MCF 10A (cell line): ENCODE measurements around the gene SCUBE2. TPM values are rescaled to one million over a fixed set of nuclear protein-coding genes. Genes with fewer than 3 reads are reported as not detected.

Source experiments
- BruUV-seq: library from RNA; stranded (reverse); fragments of 400-500 nt; replicated peaks from 2 replicates; lab custom pipeline; 2021; lab: Mats Ljungman, UMichigan
- CTCF ChIA-PET: fragments of 300-600 bp; sonication (Branson Sonifier 250); formaldehyde crosslinking; extraction: SDS; loops from one replicate; lab custom pipeline; 2021; ENCODE audit warnings: antibody characterized with exemption, inconsistent platforms; lab: Yijun Ruan, JAX
- POLR2A ChIA-PET: fragments of 300-600, 350-650 bp; sonication (Branson Sonifier 250); formaldehyde crosslinking; extraction: SDS; loops from one replicate; lab custom pipeline; 2020; ENCODE audit warnings: antibody characterized with exemption, inconsistent platforms; lab: Yijun Ruan, JAX
- DNase-seq: peaks from one replicate; pipeline ENCODE4 v3.0.0-alpha.2; 2018; ENCODE audit not compliant: unreplicated experiment
- H3K27ac Mint-ChIP-seq: one replicate; pipeline ENCODE4 v1.8.0; 2022; ENCODE audit warnings: mild to moderate bottlenecking, low read depth, mixed read lengths; ENCODE audit not compliant: unreplicated experiment
- H3K27me3 Mint-ChIP-seq: one replicate; pipeline ENCODE4 v1.8.0; 2022; ENCODE audit warnings: mixed read lengths; ENCODE audit not compliant: insufficient read depth, unreplicated experiment
- H3K36me3 Mint-ChIP-seq: one replicate; pipeline ENCODE4 v1.8.0; 2022; ENCODE audit warnings: mild to moderate bottlenecking, moderate library complexity, mixed read lengths; ENCODE audit not compliant: insufficient read depth, unreplicated experiment
- H3K4me1 Mint-ChIP-seq: one replicate; pipeline ENCODE4 v1.8.0; 2022; ENCODE audit warnings: mixed read lengths; ENCODE audit not compliant: insufficient read depth, unreplicated experiment
- H3K4me3 Mint-ChIP-seq: one replicate; pipeline ENCODE4 v1.8.0; 2022; ENCODE audit warnings: mild to moderate bottlenecking, moderate library complexity, mixed read lengths; ENCODE audit not compliant: unreplicated experiment
- H3K9me3 Mint-ChIP-seq: one replicate; pipeline ENCODE4 v1.8.0; 2022; ENCODE audit warnings: mixed read lengths; ENCODE audit not compliant: unreplicated experiment
- intact Hi-C: fragments of 100-400 bp; cut with micrococcal nuclease; formaldehyde crosslinking; loops from 2 replicates; pipeline ENCODE4 v1.14.1; 2022
- total RNA-seq: library from RNA; stranded (reverse); gene quantifications from 2 replicates; pipeline ENCODE4 v1.2.3, GENCODE V29; 2022
- TF ChIP-seq, protein P1 (sequence below): fragments of 200-600 bp; IDR thresholded peaks from one replicate; pipeline ENCODE4 v1.8.0; 2022; ENCODE audit warnings: antibody characterized with exemption, mild to moderate bottlenecking; ENCODE audit not compliant: unreplicated experiment

SCUBE2 gene
- total RNA-seq, 1 experiment from 2014 or later: 0.93 TPM

DNA sequence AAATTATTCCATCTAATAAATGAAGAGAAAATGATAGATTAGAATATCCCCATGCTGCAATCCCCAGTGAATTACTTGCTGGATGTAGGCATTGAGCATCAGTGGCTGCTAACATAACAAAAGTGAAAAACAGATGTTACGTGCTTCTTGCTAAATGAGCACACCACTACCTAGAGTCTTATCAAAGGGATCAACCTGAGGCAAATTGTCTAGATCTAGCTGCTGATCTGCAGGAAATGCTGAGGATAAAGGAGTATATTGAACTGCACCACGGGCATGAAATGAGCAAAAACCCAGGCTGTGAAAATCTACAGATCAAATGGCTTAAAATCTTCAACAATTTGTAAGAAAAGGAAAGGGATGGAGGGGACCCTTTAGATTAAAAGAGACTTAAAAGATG, 45.3 kb upstream of the SCUBE2 start:
- BruUV-seq: no TSS peak
- Mint-ChIP-seq H3K27ac (peak overlapping the region; percentile 2), H3K27me3 (no peaks in the 10 kb centered on the region), H3K36me3 (peaks cover 38% of the 10 kb centered on the region), H3K4me3 (no peak overlapping the region), H3K9me3 (no peaks in the 10 kb centered on the region), H3K4me1 (peaks cover 34% of the 10 kb centered on the region)
- intact Hi-C loops: loop anchor here (1.0 to 10.0 kb wide), 5 partner anchors 99 to 452 kb away; partner anchors contain the start of genes RPL27A, TMEM9B and TRIM66
- DNase-seq: no peak
- ChIA-PET CTCF (interaction anchor here (0.6 to 7.4 kb wide), 23 partner anchors 7 to 225 kb away, joined by 3 to 201 read pairs (median 6); partner anchors contain the start of genes NRIP3 and TMEM9B), POLR2A (interaction anchor here (0.7 to 1.4 kb wide), 2 partner anchors 8 to 65 kb away, joined by 3 to 6 read pairs; no protein-coding TSS in a partner anchor)
- TF ChIP-seq, protein P1, sequence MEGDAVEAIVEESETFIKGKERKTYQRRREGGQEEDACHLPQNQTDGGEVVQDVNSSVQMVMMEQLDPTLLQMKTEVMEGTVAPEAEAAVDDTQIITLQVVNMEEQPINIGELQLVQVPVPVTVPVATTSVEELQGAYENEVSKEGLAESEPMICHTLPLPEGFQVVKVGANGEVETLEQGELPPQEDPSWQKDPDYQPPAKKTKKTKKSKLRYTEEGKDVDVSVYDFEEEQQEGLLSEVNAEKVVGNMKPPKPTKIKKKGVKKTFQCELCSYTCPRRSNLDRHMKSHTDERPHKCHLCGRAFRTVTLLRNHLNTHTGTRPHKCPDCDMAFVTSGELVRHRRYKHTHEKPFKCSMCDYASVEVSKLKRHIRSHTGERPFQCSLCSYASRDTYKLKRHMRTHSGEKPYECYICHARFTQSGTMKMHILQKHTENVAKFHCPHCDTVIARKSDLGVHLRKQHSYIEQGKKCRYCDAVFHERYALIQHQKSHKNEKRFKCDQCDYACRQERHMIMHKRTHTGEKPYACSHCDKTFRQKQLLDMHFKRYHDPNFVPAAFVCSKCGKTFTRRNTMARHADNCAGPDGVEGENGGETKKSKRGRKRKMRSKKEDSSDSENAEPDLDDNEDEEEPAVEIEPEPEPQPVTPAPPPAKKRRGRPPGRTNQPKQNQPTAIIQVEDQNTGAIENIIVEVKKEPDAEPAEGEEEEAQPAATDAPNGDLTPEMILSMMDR: no peak

DNA sequence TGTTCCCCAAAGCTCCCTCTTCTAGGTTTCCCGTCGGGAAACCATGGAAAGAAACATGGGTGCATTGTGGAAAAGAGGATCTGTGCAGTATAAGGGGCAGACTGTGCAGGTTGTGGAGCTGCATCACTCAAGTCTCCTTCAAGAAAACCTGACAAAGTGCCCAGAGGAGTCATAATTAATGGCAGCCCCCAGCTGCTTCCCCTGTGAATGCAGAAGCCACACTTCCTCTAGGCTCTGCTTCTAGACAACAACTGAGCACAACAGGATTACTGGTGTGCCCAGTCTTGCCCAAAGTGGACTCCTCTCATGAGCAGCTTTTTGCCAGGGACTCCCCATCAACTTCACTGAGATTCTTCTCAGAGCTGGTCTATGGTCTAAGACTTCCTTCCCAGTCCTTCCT, 42.6 kb upstream of the SCUBE2 start:
- H3K36me3 Mint-ChIP-seq: peaks cover 16% of the 10 kb centered on the region
- H3K4me1 Mint-ChIP-seq: peaks cover 18% of the 10 kb centered on the region
- DNase-seq: no peak
- H3K4me3 Mint-ChIP-seq: no peak overlapping the region
- no peak overlapping the region for H3K27ac Mint-ChIP-seq
- H3K27me3 Mint-ChIP-seq: no peaks in the 10 kb centered on the region
- intact Hi-C loops: loop anchor here (10.0 kb wide), 1 partner anchor 449 kb away; the partner anchor contains the start of genes RPL27A and TRIM66
- no TSS peak for BruUV-seq
- TF ChIP-seq, protein P1: no peak
- H3K9me3 Mint-ChIP-seq: no peaks in the 10 kb centered on the region
- POLR2A ChIA-PET: interaction anchor here (0.5 to 0.7 kb wide), 2 partner anchors 21 to 415 kb away, joined by 3 read pairs; no protein-coding TSS in a partner anchor
- CTCF ChIA-PET: interaction anchor here (1.0 to 7.0 kb wide), 4 partner anchors 13 to 118 kb away, joined by 3 to 60 read pairs (median 3); no protein-coding TSS in a partner anchor

DNA sequence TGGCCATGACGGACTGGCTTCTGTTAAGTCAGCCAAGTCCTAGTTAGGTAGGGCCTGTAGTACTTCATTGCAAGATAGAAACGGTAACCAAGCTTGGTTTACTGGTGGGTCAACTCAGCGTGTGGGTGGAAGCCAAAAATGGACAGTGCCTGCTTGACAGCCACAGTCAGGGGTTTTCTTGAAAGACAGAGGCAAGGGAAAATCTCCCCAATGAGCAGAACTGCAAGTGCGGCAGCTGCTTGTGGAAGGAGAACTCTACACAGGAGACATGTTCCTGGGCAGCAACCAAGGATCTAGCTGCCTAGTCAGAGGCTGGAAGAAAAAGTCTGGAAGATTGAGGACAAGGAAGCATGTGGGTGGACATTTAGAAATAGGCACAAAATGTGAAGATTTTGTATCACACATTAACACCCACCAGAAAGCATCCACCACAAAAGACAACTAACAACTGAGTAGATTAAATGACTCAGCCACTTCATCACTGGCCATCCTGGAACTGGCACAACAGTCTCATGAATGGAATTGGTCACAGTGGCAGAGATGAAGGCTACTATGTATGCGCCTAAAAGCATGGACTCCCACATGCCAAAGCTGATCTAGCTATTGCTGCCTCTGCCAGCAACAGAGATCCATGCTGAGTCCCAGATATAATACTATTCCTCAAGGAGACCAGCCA, 40.9 kb upstream of the SCUBE2 start:
- Mint-ChIP-seq H3K27ac (no peak overlapping the region), H3K4me3 (no peak overlapping the region), H3K4me1 (peaks cover 7% of the 10 kb centered on the region), H3K36me3 (peaks cover 8% of the 10 kb centered on the region), H3K9me3 (no peaks in the 10 kb centered on the region), H3K27me3 (no peaks in the 10 kb centered on the region)
- BruUV-seq: no TSS peak
- TF ChIP-seq, protein P1: no peak
- POLR2A ChIA-PET: no interaction called here
- intact Hi-C loops: loop anchor here (10.0 kb wide), 1 partner anchor 448 kb away; the partner anchor contains the start of genes RPL27A and TRIM66
- no peak for DNase-seq
- CTCF ChIA-PET: interaction anchor here (0.6 to 7.0 kb wide), 3 partner anchors 116 to 1394 kb away, joined by 3 to 60 read pairs (median 3); no protein-coding TSS in a partner anchor

DNA sequence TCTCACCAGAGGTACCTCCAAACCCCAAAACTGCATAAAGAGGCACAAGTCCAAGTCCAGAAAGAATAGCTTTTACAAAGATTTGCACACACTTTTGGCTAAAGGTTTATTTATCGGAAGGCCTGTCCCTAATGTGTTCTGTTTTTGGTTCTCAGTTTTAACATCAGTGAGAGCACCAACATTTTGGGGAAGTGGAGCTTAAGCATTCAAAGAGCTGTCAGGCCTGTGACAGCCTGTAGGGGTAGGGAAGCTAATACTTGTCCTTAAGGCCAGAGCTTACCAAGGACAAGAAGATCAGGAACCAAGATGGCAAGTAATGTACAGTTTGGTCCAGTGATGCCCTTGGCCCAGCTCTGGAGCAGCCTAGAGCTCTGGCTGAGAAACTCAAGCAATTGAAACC, 38.9 kb upstream of the SCUBE2 start:
- TF ChIP-seq, protein P1: no peak
- DNase-seq: no peak
- BruUV-seq: no TSS peak
- no peaks in the 10 kb centered on the region for H3K36me3 Mint-ChIP-seq
- H3K9me3 Mint-ChIP-seq: no peaks in the 10 kb centered on the region
- ChIA-PET CTCF (interaction anchor here (0.5 to 7.0 kb wide), 6 partner anchors 8 to 1041 kb away, joined by 3 to 60 read pairs (median 4); no protein-coding TSS in a partner anchor), POLR2A (interaction anchor here (0.7 kb wide), 1 partner anchor 27 kb away, joined by 3 read pairs; no protein-coding TSS in a partner anchor)
- H3K4me3 Mint-ChIP-seq: no peak overlapping the region
- intact Hi-C loops: loop anchor here (10.0 kb wide), 1 partner anchor 445 kb away; the partner anchor contains the start of genes RPL27A and TRIM66
- H3K27me3 Mint-ChIP-seq: no peaks in the 10 kb centered on the region
- no peak overlapping the region for H3K27ac Mint-ChIP-seq
- no peaks in the 10 kb centered on the region for H3K4me1 Mint-ChIP-seq
